Esophagus mucosa (tissue), 1 donor: ENCODE results near the gene VAT1L. TPM values are rescaled to one million over a fixed set of nuclear protein-coding genes. Genes with fewer than 3 reads are reported as not detected.

ENCODE experiments used
- ATAC-seq: fragments of 200-7000 bp; cut with Tn5 transposase; one replicate; pipeline ENCODE4 v1.9.1; 2020
- total RNA-seq: library from RNA; stranded (reverse); gene quantifications from one replicate; pipeline ENCODE4 v1.2.4, GENCODE V29; 2023
- donor health status: DM: yes; HTN: yes; CAD: no.

VAT1L gene
- total RNA-seq, result 0.08 TPM

GRCh38 chr16:77788181-77789084 lies at the start of gene VAT1L:
VAT1L (plus strand) TSS chr16:77788564; CDS start chr16:77788683, 119 bp downstream.
- ATAC-seq, result no peak

- ATAC-seq, result no peak
Observed at GRCh38 chr16:77738706-77739558, 49.4 kb upstream of the VAT1L start.

GRCh38 chr16:77739559-77739892 lies 48.8 kb upstream of the VAT1L start:
- ATAC-seq, result no peak

- no peak for ATAC-seq
Observed at GRCh38 chr16:77744141-77744540, 44.2 kb upstream of the VAT1L start.

GRCh38 chr16:77745972-77746371 lies 42.4 kb upstream of the VAT1L start:
- ATAC-seq, result no peak

GRCh38 chr16:77748421-77749005 lies 39.9 kb upstream of the VAT1L start:
- no peak for ATAC-seq

GRCh38 chr16:77749415-77749814 lies 38.9 kb upstream of the VAT1L start:
- no peak for ATAC-seq

- no peak for ATAC-seq
Observed at GRCh38 chr16:77758046-77758445, 30.3 kb upstream of the VAT1L start.

- ATAC-seq, result no peak
Observed at GRCh38 chr16:77758508-77758907, 29.9 kb upstream of the VAT1L start.

GRCh38 chr16:77759201-77759600 lies 29.2 kb upstream of the VAT1L start:
- ATAC-seq, result no peak

GRCh38 chr16:77759821-77760220 lies 28.5 kb upstream of the VAT1L start:
- ATAC-seq, result no peak

- no peak for ATAC-seq
Observed at GRCh38 chr16:77760800-77761199, 27.6 kb upstream of the VAT1L start.

- ATAC-seq, result no peak
Observed at GRCh38 chr16:77761204-77761603, 27.2 kb upstream of the VAT1L start.

GRCh38 chr16:77762262-77762661 lies 26.1 kb upstream of the VAT1L start:
- no peak for ATAC-seq

- ATAC-seq, result no peak
Observed at GRCh38 chr16:77763994-77764393, 24.4 kb upstream of the VAT1L start.

GRCh38 chr16:77767211-77767610 lies 21.2 kb upstream of the VAT1L start:
- ATAC-seq, result no peak

- ATAC-seq, result no peak
Observed at GRCh38 chr16:77767826-77768225, 20.5 kb upstream of the VAT1L start.

GRCh38 chr16:77775911-77776909 lies 12.2 kb upstream of the VAT1L start:
- no peak for ATAC-seq

GRCh38 chr16:77777745-77778144 lies 10.6 kb upstream of the VAT1L start:
- no peak for ATAC-seq

- ATAC-seq, result no peak
Observed at GRCh38 chr16:77780378-77780837, 8.0 kb upstream of the VAT1L start.

GRCh38 chr16:77781091-77781490 lies 7.3 kb upstream of the VAT1L start:
- ATAC-seq, result no peak

GRCh38 chr16:77782694-77783093 lies 5.7 kb upstream of the VAT1L start:
- no peak for ATAC-seq
